Spleen (tissue), 7 donors: ENCODE results near the gene PLSCR5.

Experiments used
- CTCF ChIP-seq, 11 experiments: fragments of 200-600 bp in 7 of 11; fragments of 450-650 bp in 4 of 11; sonication (generic) in 4 of 11; IDR thresholded peaks in 8 of 11; conservative IDR thresholded peaks in 3 of 11; 1 replicate in 7 of 11; 2 replicates in 4 of 11; pipeline versions ENCODE4 v1.4.0 to v1.8.0; 2016 to 2021; ENCODE audit warnings: antibody characterized with exemption in 11 of 11, inconsistent platforms in 4 of 11, mild to moderate bottlenecking in 1 of 11
- POLR2AphosphoS5 ChIP-seq, 3 donors: sonication (generic); formaldehyde crosslinking; IDR thresholded peaks; one replicate each; pipeline ENCODE4 v1.5.1; 2017; ENCODE audit warnings: antibody characterized with exemption in 3 of 3
- donor health status: DM: no; HTN: no; CAD: no; lungs with moderate emphysema.
- donor health status: DM: no; HTN: no; CAD: no.
- donor health status: DM: no; HTN: no; CAD: no.

- no peak for TF ChIP-seq CTCF (IDR thresholded peaks at IDR 0.05 in 8 of 11, conservative IDR thresholded peaks at IDR 0.05 in 3 of 11)
- no peak for TF ChIP-seq POLR2AphosphoS5 (IDR thresholded peaks at IDR 0.05)
Observed at GRCh38 chr3:146593776-146594175, 11.4 kb downstream of the PLSCR5 start.
